H9 (cell line): ENCODE data around the gene CELF4. TPM values are rescaled to one million over a fixed set of nuclear protein-coding genes. Genes with fewer than 3 reads are reported as not detected.
A peak's percentile ranks its signal among the peaks of the same experiment; 100 is the strongest.

Experiments used
- DNase-seq: peaks from one replicate; pipeline ENCODE4 v3.0.0-alpha.2; 2017
- H2AFZ ChIP-seq: one replicate; pipeline ENCODE4 v1.6.1; 2013; ENCODE audit warnings: mild to moderate bottlenecking, low read length, control low read depth, moderate library complexity
- H2AK5ac ChIP-seq: 2 replicates; pipeline ENCODE4 v1.6.1; 2013; ENCODE audit warnings: low read length, control low read depth, mixed read lengths; ENCODE audit not compliant: insufficient read length
- H2BK120ac ChIP-seq: one replicate; pipeline ENCODE4 v1.6.1; 2013; ENCODE audit warnings: low read depth, mild to moderate bottlenecking, low read length, control low read depth, inconsistent platforms; ENCODE audit not compliant: poor library complexity, severe bottlenecking
- H2BK12ac ChIP-seq: 2 replicates; pipeline ENCODE4 v1.6.1; 2013; ENCODE audit warnings: low read length, control low read depth, mixed read lengths, low read depth; ENCODE audit not compliant: insufficient read length
- H2BK15ac ChIP-seq: 2 replicates; pipeline ENCODE4 v1.6.1; 2013; ENCODE audit warnings: low read depth, low read length, control low read depth
- H2BK20ac ChIP-seq: one replicate; pipeline ENCODE4 v1.6.1; 2013; ENCODE audit warnings: low read depth, mild to moderate bottlenecking, low read length, control low read depth, inconsistent platforms; ENCODE audit not compliant: poor library complexity, severe bottlenecking
- H2BK5ac ChIP-seq: 2 replicates; pipeline ENCODE4 v1.6.1; 2013; ENCODE audit warnings: low read length, control low read depth, mixed read lengths; ENCODE audit not compliant: insufficient read length
- H3K14ac ChIP-seq: 2 replicates; pipeline ENCODE4 v1.6.1; 2013; ENCODE audit warnings: low read length, control low read depth; ENCODE audit not compliant: insufficient read depth
- H3K18ac ChIP-seq: 2 replicates; pipeline ENCODE4 v1.6.1; 2013; ENCODE audit warnings: low read depth, mild to moderate bottlenecking, mixed read lengths, low read length, control low read depth; ENCODE audit not compliant: insufficient read length
- H3K23ac ChIP-seq: 2 replicates; pipeline ENCODE4 v1.6.1; 2013; ENCODE audit warnings: low read length, control low read depth, mixed read lengths, low read depth; ENCODE audit not compliant: insufficient read length
- H3K23me2 ChIP-seq: 2 replicates; pipeline ENCODE4 v1.6.1; 2013; ENCODE audit warnings: low read depth, mild to moderate bottlenecking, mixed read lengths, low read length, control low read depth; ENCODE audit not compliant: insufficient read length, poor library complexity, severe bottlenecking
- H3K27ac ChIP-seq: 2 replicates; pipeline ENCODE4 v1.5.1; 2013; ENCODE audit warnings: low read length, control low read depth, mixed read lengths, low read depth; ENCODE audit not compliant: insufficient read length
- H3K27me3 ChIP-seq: 2 replicates; pipeline ENCODE4 v1.6.1; 2013; ENCODE audit warnings: low read length, control low read depth, inconsistent platforms; ENCODE audit not compliant: insufficient read depth
- H3K4ac ChIP-seq: 2 replicates; pipeline ENCODE4 v1.6.1; 2013; ENCODE audit warnings: low read depth, mild to moderate bottlenecking, control low read depth, inconsistent platforms, low read length, moderate library complexity
- H3K4me1 ChIP-seq: 2 replicates; pipeline ENCODE4 v1.6.1; 2013; ENCODE audit warnings: low read length, control low read depth, inconsistent platforms; ENCODE audit not compliant: insufficient read depth
- H3K4me2 ChIP-seq: 2 replicates; pipeline ENCODE4 v1.6.1; 2013; ENCODE audit warnings: low read length, control low read depth, mixed read lengths; ENCODE audit not compliant: insufficient read length, insufficient read depth
- H3K56ac ChIP-seq: 2 replicates; pipeline ENCODE4 v1.6.1; 2013; ENCODE audit warnings: low read depth, mild to moderate bottlenecking, mixed read lengths, low read length, control low read depth; ENCODE audit not compliant: insufficient read length
- H3K79me1 ChIP-seq: 2 replicates; pipeline ENCODE4 v1.6.1; 2013; ENCODE audit warnings: low read depth, mild to moderate bottlenecking, moderate library complexity, low read length, control low read depth, inconsistent platforms; ENCODE audit not compliant: insufficient read depth, poor library complexity, severe bottlenecking
- H3K79me2 ChIP-seq: 2 replicates; pipeline ENCODE4 v1.6.1; 2013; ENCODE audit warnings: low read length, control low read depth, inconsistent platforms; ENCODE audit not compliant: insufficient read depth
- H3K9ac ChIP-seq: 2 replicates; pipeline ENCODE4 v1.6.1; 2013; ENCODE audit warnings: low read length, control low read depth, mixed read lengths; ENCODE audit not compliant: insufficient read length; ENCODE audit errors: extremely low read depth
- H3K9me3 ChIP-seq: one replicate; pipeline ENCODE4 v1.6.1; 2013; ENCODE audit warnings: low read depth, low read length, inconsistent platforms; ENCODE audit not compliant: control insufficient read depth
- H3T11ph ChIP-seq: one replicate; pipeline ENCODE4 v1.6.1; 2013; ENCODE audit warnings: mild to moderate bottlenecking, low read length, control low read depth, inconsistent platforms
- H4K20me1 ChIP-seq: one replicate; pipeline ENCODE4 v1.6.1; 2013; ENCODE audit not compliant: control insufficient read depth, insufficient read length, insufficient read depth
- H4K5ac ChIP-seq: 2 replicates; pipeline ENCODE4 v1.6.1; 2013; ENCODE audit warnings: low read depth, mild to moderate bottlenecking, mixed read lengths, low read length, control low read depth; ENCODE audit not compliant: insufficient read length
- H4K8ac ChIP-seq: replicated peaks from 2 replicates; pipeline ENCODE4 v1.6.1; 2013; ENCODE audit warnings: low read length, control low read depth, mixed read lengths, low read depth; ENCODE audit not compliant: insufficient read length
- H4K91ac ChIP-seq: 2 replicates; pipeline ENCODE4 v1.6.1; 2013; ENCODE audit warnings: low read depth, mild to moderate bottlenecking, moderate library complexity, mixed read lengths, low read length, control low read depth; ENCODE audit not compliant: insufficient read length
- H3K27ac Mint-ChIP-seq, 3 experiments: 2 replicates in 2 of 3; 3 replicates in 1 of 3; pipeline ENCODE4 v1.8.0; 2020 to 2021; ENCODE audit warnings: mixed read lengths in 3 of 3, mild to moderate bottlenecking in 1 of 3, moderate library complexity in 1 of 3
- H3K27me3 Mint-ChIP-seq: 2 replicates; pipeline ENCODE4 v1.8.0; 2021; ENCODE audit warnings: low read depth, mild to moderate bottlenecking, moderate library complexity, mixed read lengths
- H3K36me3 Mint-ChIP-seq, 3 experiments: 2 replicates in 2 of 3; 3 replicates in 1 of 3; pipeline ENCODE4 v1.8.0; 2020 to 2021; ENCODE audit warnings: low read depth in 3 of 3, mixed read lengths in 3 of 3; ENCODE audit not compliant: insufficient read depth in 1 of 3
- H3K4me1 Mint-ChIP-seq, 2 experiments: 2 replicates each; pipeline ENCODE4 v1.8.0; 2020; ENCODE audit warnings: mixed read lengths in 2 of 2
- H3K4me3 Mint-ChIP-seq, 2 experiments: 2 replicates in 1 of 2; 3 replicates in 1 of 2; pipeline ENCODE4 v1.8.0; 2020 to 2021; ENCODE audit warnings: mild to moderate bottlenecking in 2 of 2, mixed read lengths in 2 of 2, moderate library complexity in 1 of 2
- H3K9me3 Mint-ChIP-seq, 2 experiments: 2 replicates in 1 of 2; 3 replicates in 1 of 2; pipeline ENCODE4 v1.8.0; 2020; ENCODE audit warnings: mild to moderate bottlenecking in 2 of 2, mixed read lengths in 2 of 2, moderate library complexity in 1 of 2
- WGBS: extraction: QIAGEN DNeasy Blood & Tissue Kit; methylation state at CpG from one replicate; pipeline ENCODE4 v1.1.7; 2013; ENCODE audit warnings: missing lambda C conversion rate, low lambda C conversion rate, mixed read lengths; ENCODE audit not compliant: insufficient read length; ENCODE audit errors: extremely low coverage; 5-methylcytosine and 5-hydroxymethylcytosine counted together
- total RNA-seq: library from RNA; stranded (reverse); gene quantifications from 2 replicates; pipeline ENCODE4 v1.2.1, GENCODE V29; 2021
- TF ChIP-seq, protein P1 (sequence below): fragments of 200-600 bp; sonication (generic); conservative IDR thresholded peaks from 3 replicates; pipeline ENCODE4 v1.8.0; 2021; ENCODE audit warnings: antibody characterized with exemption, mild to moderate bottlenecking

The CELF4 gene
- total RNA-seq, 1 experiment from 2014 or later = 1.1 TPM

DNA sequence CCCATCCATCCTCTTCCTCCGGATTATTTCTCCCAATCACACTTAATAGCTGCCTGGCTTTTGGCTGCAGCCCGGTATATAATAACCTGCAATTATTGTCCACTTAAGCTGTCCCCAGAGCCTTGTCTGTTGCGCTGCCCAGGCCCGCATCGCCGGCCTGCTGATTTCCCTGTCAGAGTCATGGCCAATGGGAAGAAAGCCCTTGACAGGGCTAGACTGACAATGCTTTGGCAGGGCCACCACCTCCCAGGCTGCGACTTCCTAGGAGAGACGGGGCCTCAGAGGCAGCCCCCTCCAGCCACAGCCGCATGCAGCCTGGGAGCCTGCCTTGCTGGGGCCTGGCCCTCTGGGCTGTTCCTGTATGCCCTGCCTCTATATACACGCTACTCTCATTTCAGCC lies 10.0 kb upstream of the CELF4 start:
- H2BK12ac ChIP-seq = no peak overlapping the region
- no peak overlapping the region for H3K27ac Mint-ChIP-seq

More for the DNA sequence above, 10.0 kb upstream of the CELF4 start:
- H3K4ac ChIP-seq = no peak overlapping the region
- TF ChIP-seq, protein P1, sequence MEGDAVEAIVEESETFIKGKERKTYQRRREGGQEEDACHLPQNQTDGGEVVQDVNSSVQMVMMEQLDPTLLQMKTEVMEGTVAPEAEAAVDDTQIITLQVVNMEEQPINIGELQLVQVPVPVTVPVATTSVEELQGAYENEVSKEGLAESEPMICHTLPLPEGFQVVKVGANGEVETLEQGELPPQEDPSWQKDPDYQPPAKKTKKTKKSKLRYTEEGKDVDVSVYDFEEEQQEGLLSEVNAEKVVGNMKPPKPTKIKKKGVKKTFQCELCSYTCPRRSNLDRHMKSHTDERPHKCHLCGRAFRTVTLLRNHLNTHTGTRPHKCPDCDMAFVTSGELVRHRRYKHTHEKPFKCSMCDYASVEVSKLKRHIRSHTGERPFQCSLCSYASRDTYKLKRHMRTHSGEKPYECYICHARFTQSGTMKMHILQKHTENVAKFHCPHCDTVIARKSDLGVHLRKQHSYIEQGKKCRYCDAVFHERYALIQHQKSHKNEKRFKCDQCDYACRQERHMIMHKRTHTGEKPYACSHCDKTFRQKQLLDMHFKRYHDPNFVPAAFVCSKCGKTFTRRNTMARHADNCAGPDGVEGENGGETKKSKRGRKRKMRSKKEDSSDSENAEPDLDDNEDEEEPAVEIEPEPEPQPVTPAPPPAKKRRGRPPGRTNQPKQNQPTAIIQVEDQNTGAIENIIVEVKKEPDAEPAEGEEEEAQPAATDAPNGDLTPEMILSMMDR = no peak
- H3K27ac ChIP-seq = no peak overlapping the region
- no peaks in the 10 kb centered on the region for H3K23me2 ChIP-seq
- H4K20me1 ChIP-seq = no peaks in the 10 kb centered on the region
- no peaks in the 10 kb centered on the region for H3K79me2 ChIP-seq
- no peak overlapping the region for H2BK5ac ChIP-seq
- no peak overlapping the region for H3K18ac ChIP-seq
- no peak overlapping the region for H4K5ac ChIP-seq
- Mint-ChIP-seq H3K27me3 (peaks cover 53% of the 10 kb centered on the region), H3K9me3 (no peaks in the 10 kb centered on the region), H3K4me1 (peaks cover 75 to 79% of the 10 kb centered on the region in 2 experiments), H3K4me3 (no peak overlapping the region), H3K36me3 (no peaks in the 10 kb centered on the region)
- H3T11ph ChIP-seq = no peak overlapping the region
- no peak overlapping the region for H3K56ac ChIP-seq
- no peaks in the 10 kb centered on the region for H3K9me3 ChIP-seq
- no peak overlapping the region for H2AK5ac ChIP-seq
- no peak overlapping the region for H4K91ac ChIP-seq
- no peak overlapping the region for H3K4me2 ChIP-seq
- no peak overlapping the region for H2BK15ac ChIP-seq
- WGBS = no CpG with 5 or more reads among the region's 10 CpGs
- H3K27me3 ChIP-seq = no peaks in the 10 kb centered on the region
- H4K8ac ChIP-seq = no peak overlapping the region
- peaks cover 20% of the 10 kb centered on the region; the same call in 1 of the 2 replicates for H3K4me1 ChIP-seq
- H3K79me1 ChIP-seq = no peaks in the 10 kb centered on the region
- H3K14ac ChIP-seq = no peak overlapping the region
- H3K9ac ChIP-seq = no peak overlapping the region
- H2BK20ac ChIP-seq = no peak overlapping the region
- H2BK120ac ChIP-seq = no peak overlapping the region
- no peak overlapping the region for H3K23ac ChIP-seq
- no peak overlapping the region for H2AFZ ChIP-seq
- DNase-seq = peak; percentile 31
